Activated T-cell treated with anti-CD3 and anti-CD28 coated beads, Interleukin-2, amount 50 U/mL, for 1 hour (primary cell): Measurements from ENCODE around the gene POU2F3.

ENCODE experiments used
- DNase-seq: peaks from one replicate; pipeline ENCODE4 v3.0.0-alpha.2; 2020

The POU2F3 gene

DNA sequence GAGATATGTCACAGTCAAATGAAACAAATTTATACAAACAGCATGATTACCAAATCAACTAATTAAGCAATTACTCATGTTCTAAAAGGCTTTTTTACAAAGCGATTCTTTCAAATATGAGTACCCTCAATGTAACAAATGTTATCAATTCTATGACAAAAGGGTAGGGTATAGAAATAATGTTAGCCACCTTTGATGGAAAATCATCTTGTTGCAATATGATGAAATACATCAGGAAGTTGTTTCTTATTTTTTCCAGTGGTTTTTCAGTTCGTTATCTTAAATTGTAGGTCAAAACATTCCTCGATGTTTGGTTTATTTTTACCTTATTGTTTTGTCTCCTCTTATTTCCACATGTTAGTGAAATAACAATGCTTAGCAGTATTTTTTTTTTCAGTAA is 102.7 kb downstream of the POU2F3 start:
- no peak for DNase-seq

DNA sequence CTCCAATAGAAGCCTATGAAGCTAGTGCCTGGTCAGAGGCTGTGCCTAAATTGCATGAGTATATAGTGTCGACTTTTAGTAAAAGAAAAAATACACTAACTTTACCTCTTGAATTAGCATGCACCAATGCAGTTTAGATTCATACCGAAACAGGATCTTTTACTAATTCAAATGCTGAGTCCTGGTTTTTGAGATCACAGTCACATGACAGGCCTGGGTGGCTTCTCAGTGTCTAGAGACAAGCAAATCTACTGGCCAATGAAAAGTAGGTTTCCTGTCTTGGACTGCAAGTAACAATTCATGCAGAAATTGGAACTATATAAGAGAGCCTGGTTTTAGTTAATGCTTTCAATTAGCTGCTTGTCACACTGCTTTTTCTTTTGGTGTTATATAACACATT is 103.5 kb downstream of the POU2F3 start:
- DNase-seq: no peak

DNA sequence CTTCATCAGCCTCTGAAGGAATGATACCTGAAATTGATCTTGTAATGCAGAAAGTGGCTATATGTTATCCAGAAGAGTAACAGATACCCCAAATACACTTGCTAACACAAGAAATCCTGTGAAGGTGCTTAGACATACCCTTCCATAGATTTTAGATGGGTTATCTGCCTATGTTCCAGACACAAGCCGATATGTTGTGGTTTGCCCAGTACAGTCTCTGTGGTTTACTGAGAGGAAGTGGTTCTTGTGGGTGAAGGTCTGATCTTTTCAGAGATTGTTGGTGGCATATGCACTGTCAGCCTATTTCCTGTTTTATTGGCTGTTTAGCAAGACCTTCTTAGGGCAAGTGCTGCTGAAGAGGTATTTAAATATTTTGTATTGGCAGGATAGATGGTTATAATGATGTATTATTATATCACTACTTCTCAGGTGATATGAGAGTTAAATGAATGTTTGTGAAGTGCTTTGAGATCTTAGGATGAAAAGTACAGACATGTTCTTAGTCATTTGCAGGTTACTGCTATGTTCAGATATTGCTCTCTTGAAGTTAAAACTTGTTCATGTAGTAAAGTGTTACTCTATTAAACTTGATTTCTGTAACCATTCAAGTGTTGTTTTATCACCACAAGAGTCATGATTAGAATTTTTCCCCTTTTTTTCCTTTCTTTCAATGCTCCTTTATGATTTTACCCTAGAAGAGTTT is 104.5 kb downstream of the POU2F3 start:
- no peak for DNase-seq

DNA sequence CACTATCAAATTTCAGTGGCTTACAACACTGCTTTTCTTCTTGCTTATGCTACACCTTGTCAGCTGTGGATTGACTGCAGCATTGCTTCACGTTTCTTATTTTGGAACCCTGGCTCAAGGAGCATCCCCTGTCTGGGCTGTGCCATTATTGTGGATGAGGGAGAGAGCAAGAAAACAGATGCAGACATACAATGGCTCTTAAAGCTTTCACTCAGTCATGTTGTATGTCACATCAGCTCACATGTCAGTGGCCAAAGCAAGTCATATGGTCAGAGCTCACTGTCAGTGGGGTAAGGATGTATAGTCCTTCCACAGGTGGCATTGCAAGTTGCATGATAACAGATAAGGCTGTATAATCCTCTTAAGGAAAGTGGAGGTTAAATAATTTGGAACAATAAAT is 106.3 kb downstream of the POU2F3 start:
- no peak for DNase-seq

DNA sequence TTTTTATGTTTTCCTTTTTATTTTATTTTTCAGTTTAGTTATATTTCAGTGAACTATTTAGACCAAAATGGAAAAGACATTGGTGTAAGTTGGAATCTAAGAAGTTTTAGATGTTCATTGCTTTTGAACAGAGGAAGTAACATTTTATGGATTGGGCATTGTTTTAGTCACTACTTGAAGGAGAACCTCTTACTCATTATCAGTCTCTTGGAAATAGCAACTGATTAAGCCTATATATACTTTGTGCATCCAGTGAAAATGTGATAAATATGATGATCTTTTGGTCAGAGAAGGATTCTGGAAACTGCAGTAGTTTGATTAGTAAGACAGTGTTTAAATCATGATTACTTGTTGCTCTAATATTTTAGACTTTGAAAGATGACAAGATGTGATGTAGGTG is 110.7 kb downstream of the POU2F3 start:
- DNase-seq: no peak

DNA sequence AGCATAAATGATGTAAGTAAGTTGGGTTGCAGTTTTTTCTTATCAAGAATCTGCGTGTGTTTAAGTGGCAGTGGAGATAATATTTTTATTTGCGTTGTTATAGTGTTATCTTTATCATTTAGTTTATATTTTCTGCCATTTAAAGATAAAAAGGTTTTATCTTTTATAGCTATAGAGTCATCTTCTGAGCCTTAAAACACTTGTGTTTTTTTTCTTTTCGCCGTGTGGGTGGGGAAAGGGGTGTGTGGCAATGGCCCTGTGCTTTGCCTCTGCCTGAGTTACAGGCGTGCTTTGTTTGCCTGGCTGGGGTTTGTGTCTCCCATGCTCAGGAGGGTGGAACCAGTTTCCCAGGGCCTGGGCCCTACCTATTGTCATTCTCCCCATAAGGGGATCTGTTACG is 112.5 kb downstream of the POU2F3 start:
- DNase-seq: no peak

DNA sequence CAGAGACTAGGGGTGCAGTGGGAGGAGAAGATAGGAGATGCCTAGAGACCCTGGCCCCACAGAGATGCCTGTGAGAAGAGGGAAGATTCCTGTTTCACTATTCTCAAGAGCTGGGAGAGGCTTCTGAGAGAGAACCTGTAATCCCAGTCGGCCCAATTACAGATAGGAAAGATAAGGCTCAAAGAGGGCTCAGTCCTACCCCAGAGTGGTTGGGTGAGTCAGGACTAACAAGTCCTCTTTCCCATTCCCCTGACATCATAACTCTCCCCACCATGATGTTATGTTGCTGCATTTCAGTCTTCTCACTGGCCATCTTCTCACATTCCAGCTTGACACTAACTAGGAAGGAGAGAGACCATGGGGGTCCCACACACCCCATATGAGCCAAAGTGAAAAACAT is 114.1 kb downstream of the POU2F3 start:
- no peak for DNase-seq

DNA sequence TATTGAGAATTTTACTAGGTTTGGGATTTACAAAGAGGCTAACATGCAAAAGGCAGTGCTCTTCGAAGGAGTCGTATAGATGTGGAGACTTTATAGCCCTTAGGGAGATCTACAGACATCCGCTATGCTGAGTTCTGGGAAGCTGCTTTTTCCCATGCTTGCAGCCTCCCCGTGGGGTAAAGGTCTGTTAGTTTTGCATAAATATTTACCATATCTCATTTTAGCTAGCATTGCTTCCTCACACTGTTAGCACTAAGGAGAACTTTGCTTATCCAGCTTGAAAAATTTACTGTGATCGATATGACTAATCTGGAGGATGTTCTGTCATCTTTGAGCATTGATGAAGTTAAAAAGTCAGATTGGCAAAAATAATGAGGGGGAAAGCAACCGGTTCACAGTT is 114.8 kb downstream of the POU2F3 start:
- no peak for DNase-seq

DNA sequence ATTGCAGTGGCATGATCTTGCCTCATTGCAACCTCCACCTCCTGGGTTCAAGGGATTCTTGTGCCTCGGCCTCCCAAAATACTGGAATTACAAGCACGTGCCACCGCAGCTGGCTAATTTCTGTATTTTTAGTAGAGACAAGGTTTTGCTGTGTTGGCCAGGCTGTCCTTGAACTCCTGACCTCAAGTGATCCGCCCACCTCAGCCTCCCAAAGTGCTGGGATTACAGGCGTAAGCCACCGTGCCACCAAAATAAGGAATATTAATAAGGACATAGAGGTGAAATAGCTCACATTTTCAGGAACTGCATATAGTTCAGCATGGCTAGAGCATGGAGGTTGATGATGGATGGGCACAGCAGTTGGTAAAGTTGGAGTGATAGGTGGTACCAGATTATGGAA is 117.7 kb downstream of the POU2F3 start:
- no peak for DNase-seq

DNA sequence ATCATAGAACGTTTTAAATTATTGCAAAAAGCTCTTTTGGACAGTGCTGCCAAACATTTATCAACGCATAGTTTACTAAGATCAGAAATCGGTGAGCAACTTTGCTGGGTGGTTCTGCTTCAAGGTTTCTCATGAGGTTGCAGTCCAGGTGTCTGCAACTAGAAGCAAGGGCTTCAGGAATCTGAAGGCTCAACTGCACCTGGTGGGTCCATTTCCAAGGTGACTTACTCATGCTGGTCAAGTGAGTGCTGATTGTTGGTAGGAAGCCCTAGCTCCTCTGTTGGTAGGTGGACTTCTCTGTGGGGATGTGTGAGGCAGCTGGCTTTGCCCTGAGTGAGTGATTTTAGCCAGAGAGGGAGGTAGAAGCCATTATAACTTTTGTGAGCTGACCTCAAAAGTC is 118.8 kb downstream of the POU2F3 start:
- DNase-seq: no peak

DNA sequence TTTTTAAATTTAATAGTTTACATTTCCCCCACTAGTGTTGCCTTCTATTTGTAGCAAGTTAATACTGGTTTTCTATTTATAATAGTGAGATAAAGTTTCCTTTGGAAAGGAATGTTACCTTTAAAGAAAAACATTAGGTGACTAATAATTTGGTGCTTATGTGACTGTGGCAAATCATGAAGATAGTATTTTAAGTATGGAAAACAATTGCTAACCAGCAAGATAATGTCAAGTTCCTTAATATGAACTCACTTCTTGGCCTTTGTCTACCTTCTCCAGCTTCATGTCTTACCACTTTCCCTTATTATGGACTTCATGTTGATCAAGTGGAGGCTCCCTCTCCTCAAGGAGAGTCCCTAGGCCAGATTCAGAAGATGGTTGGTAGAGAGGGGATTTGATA is 123.5 kb downstream of the POU2F3 start:
- DNase-seq: no peak

DNA sequence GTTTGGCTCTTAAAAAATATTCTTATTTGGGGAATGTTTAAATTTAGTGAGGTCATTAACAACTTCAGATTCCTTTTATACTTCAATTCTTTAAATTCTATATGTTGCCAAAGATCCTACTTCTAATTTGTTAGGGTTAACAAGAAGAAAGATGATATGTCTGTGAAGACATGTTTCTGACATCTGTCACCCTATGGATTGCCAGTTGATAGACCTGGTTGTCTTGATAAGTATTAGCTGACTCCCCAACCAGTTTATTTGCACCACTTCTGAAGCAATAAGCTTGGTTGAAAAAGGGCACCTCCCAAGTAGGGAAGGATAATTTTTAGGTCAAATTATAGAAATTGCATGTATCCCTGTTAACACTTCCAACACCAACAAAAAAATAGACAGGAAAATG is 125.6 kb downstream of the POU2F3 start:
- no peak for DNase-seq
